Measurements from ENCODE around the gene RBFOX2.

GRCh38 chr22:35928285-35928798 lies 100.3 kb downstream of the RBFOX2 start:
- TF ChIP-seq CTCF (IDR thresholded peaks at IDR 0.05) = no peak
- TF ChIP-seq POLR2A (IDR thresholded peaks at IDR 0.05) = no peak

Data from adrenal gland (tissue), 5 donors.